K562 (cell line): ENCODE data around the gene RHEBL1. TPM values are rescaled to one million over a fixed set of nuclear protein-coding genes. Genes with fewer than 3 reads are reported as not detected.

ENCODE experiments used
- CSDE1 ChIP-seq, 2 experiments: fragments of 450-650 bp; IDR thresholded peaks; 2 replicates each; pipeline ENCODE4 v1.6.1; 2016; ENCODE audit warnings: mild to moderate bottlenecking in 1 of 2
- MEF2D ChIP-seq: conservative IDR thresholded peaks from 2 replicates; pipeline ENCODE4 v1.6.1; 2016; ENCODE audit warnings: low read depth, missing genetic modification characterization, missing compliant biosample characterization
- NFYB ChIP-seq: IDR thresholded peaks from 2 replicates; pipeline ENCODE4 v1.6.1; 2011; ENCODE audit warnings: mild to moderate bottlenecking, moderate library complexity; ENCODE audit not compliant: insufficient read length; ENCODE audit errors: extremely low read depth
- NR2C1 ChIP-seq, 2 experiments: fragments of 450-650 bp; IDR thresholded peaks; 2 replicates each; pipeline ENCODE4 v1.6.1; 2017; ENCODE audit warnings: mild to moderate bottlenecking in 2 of 2, antibody characterized with exemption in 1 of 2, inconsistent platforms in 1 of 2, missing compliant biosample characterization in 1 of 2, missing genetic modification characterization in 1 of 2
- RBM14 ChIP-seq: fragments of 200-400 bp; formaldehyde crosslinking; IDR thresholded peaks from 2 replicates; pipeline ENCODE4 v1.6.1; 2018; ENCODE audit warnings: low read depth, mild to moderate bottlenecking, low read length, moderate library complexity, borderline replicate concordance; ENCODE audit not compliant: insufficient read depth
- RCOR1 ChIP-seq, 2 experiments: IDR thresholded peaks; 2 replicates each; pipeline ENCODE4 v1.6.1; 2012; ENCODE audit warnings: low read depth in 2 of 2, low read length in 2 of 2, borderline replicate concordance in 1 of 2, improper control_type of control experiment in 1 of 2
- ZBTB40 ChIP-seq, 2 experiments: fragments of 450-650 bp in 1 of 2; sonication (generic) in 1 of 2; formaldehyde crosslinking in 1 of 2; IDR thresholded peaks; 2 replicates each; pipeline versions ENCODE4 v1.7.1 to v1.9.0; 2016 to 2022; ENCODE audit warnings: inconsistent platforms in 1 of 2, mild to moderate bottlenecking in 1 of 2, missing genetic modification reagents in 1 of 2
- ZBTB8A ChIP-seq: fragments of 450-650 bp; IDR thresholded peaks from 2 replicates; pipeline ENCODE4 v1.6.1; 2018; ENCODE audit warnings: mild to moderate bottlenecking, moderate library complexity; ENCODE audit not compliant: partially characterized antibody
- ZFP36 ChIP-seq: fragments of 150-350 bp; IDR thresholded peaks from 2 replicates; pipeline ENCODE4 v1.6.1; 2018; ENCODE audit warnings: low read length, low read depth; ENCODE audit not compliant: partially characterized antibody
- ZNF143 ChIP-seq: sonication (generic); formaldehyde crosslinking; IDR thresholded peaks from 2 replicates; pipeline ENCODE4 v1.9.0; 2022; ENCODE audit warnings: mild to moderate bottlenecking, missing genetic modification reagents
- polyA plus RNA-seq, 8 experiments: library from polyadenylated mRNA; depleted of rRNA in 4 of 8; stranded (reverse) in 5 of 8; unstranded in 3 of 8; fragments of >200 nt; fragmentation: Nextera tagmentation in 2 of 8; fragmentation: Illumina TruSeq in 1 of 8; extraction: Ambion mirVana in 2 of 8; extraction: Trizol in 1 of 8; gene quantifications; 2 replicates each; pipeline versions ENCODE4 v1.2.1 to v1.2.3, GENCODE V29; 2011 to 2014; ENCODE audit warnings: inconsistent platforms in 1 of 8, missing spikeins in 1 of 8
- total RNA-seq, 7 experiments: library from RNA; depleted of rRNA in 6 of 7; stranded (reverse); fragments of >200 nt in 6 of 7; fragmentation: Illumina TruSeq in 2 of 7; extraction: Trizol in 2 of 7; gene quantifications; 2 replicates each; pipeline versions ENCODE4 v1.2.1 to v1.2.3, GENCODE V29; 2011 to 2021; ENCODE audit warnings: low replicate concordance in 1 of 7
- TF ChIP-seq, protein P1 (sequence below): fragments of 250-450 bp; sonication (Bioruptor Pico); IDR thresholded peaks from 2 replicates; pipeline ENCODE4 v1.5.0; 2020; ENCODE audit warnings: mild to moderate bottlenecking, borderline replicate concordance
- TF ChIP-seq, protein P2 (sequence below): fragments of 450-650 bp; formaldehyde crosslinking; IDR thresholded peaks from 2 replicates; pipeline ENCODE4 v1.4.0; 2022; ENCODE audit warnings: missing genetic modification characterization

The RHEBL1 gene
- total and polyA plus RNA-seq, 9 of the 15 experiments (the other 6 are each of a cell fraction or from before 2014, with no cell fraction given) = 4.3 to 36.1 (median 8.2) TPM

DNA sequence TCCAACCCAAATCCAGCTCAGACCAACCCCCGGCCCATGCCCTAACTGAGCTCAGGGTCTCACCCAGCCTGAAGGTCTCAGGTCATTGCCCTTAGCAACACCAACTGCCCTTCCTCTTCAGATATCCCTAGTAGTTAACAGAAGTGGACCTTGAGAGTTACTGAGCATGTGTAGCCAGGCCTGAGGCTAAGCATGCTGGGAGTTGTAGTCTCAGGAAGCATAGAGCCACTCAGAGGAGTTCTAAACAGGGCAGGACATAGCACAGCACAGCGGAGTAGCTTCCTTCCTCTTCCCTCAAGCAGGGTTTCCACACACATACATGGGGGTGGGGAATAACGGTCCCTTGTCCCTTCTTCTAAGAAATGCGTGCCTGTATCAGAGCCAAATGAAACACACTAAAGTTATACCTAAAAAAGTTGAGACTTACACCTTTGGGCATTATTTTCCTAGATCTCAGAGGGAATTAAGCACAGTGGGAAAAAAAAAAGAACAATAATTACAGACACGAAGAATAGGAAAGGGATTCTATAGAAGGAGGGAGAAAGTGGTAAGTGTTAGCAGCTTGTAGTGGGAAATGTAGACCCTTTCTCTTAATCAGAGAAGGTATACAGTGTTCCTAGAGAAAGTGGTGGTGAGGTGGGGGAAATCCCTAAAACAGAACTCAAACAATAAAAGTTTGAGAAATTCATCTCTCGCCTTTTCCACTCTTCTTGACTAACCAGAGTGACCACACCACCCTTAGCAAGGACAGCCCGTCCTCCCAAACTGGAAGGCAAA is 13.6 kb downstream of the RHEBL1 start (continued):
- peak; percentile 95 for TF ChIP-seq ZFP36
- no peak for TF ChIP-seq NFYB
- peak; percentile 95 for TF ChIP-seq ZNF143 (CRISPR knock-in tag)
- 0 out of 2 replicates have a peak, but pooled peaks have one; percentile 26 for TF ChIP-seq NR2C1 (IDR thresholded peaks at IDR 0.05)
- TF ChIP-seq NR2C1 (tag; IDR thresholded peaks at IDR 0.05) = no peak
- no peak for TF ChIP-seq CSDE1 (IDR thresholded peaks at IDR 0.05)
- TF ChIP-seq RCOR1 (IDR thresholded peaks at IDR 0.05; ENCODE audit: borderline replicate concordance in 1 of 2, low read depth in 2 of 2, low read length in 2 of 2) = no peak
- no peak for TF ChIP-seq ZBTB8A
- no peak for TF ChIP-seq MEF2D (tag)
- TF ChIP-seq RBM14 = no peak
- TF ChIP-seq, protein P1, sequence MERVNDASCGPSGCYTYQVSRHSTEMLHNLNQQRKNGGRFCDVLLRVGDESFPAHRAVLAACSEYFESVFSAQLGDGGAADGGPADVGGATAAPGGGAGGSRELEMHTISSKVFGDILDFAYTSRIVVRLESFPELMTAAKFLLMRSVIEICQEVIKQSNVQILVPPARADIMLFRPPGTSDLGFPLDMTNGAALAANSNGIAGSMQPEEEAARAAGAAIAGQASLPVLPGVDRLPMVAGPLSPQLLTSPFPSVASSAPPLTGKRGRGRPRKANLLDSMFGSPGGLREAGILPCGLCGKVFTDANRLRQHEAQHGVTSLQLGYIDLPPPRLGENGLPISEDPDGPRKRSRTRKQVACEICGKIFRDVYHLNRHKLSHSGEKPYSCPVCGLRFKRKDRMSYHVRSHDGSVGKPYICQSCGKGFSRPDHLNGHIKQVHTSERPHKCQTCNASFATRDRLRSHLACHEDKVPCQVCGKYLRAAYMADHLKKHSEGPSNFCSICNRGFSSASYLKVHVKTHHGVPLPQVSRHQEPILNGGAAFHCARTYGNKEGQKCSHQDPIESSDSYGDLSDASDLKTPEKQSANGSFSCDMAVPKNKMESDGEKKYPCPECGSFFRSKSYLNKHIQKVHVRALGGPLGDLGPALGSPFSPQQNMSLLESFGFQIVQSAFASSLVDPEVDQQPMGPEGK (CRISPR knock-in tag) = no peak
- TF ChIP-seq ZBTB40 (IDR thresholded peaks at IDR 0.05) = peak; percentile 82
- no peak for TF ChIP-seq ZBTB40 (CRISPR knock-in tag; IDR thresholded peaks at IDR 0.05)
- TF ChIP-seq, protein P2, sequence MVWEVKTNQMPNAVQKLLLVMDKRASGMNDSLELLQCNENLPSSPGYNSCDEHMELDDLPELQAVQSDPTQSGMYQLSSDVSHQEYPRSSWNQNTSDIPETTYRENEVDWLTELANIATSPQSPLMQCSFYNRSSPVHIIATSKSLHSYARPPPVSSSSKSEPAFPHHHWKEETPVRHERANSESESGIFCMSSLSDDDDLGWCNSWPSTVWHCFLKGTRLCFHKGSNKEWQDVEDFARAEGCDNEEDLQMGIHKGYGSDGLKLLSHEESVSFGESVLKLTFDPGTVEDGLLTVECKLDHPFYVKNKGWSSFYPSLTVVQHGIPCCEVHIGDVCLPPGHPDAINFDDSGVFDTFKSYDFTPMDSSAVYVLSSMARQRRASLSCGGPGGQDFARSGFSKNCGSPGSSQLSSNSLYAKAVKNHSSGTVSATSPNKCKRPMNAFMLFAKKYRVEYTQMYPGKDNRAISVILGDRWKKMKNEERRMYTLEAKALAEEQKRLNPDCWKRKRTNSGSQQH (CRISPR knock-in tag) = no peak
